Stimulated activated CD4-positive, alpha-beta T cell treated with anti-CD3 and anti-CD28 coated beads, TNF-alpha, amount 100 ng/mL, for 48 hours (primary cell): Measurements from ENCODE around the gene LRRC70.
"Not testable (repeated sequence)": the region's sequence is repeated elsewhere in the genome, so short reads cannot be mapped to it uniquely, and the experiment has no call there.

Source experiments
- DNase-seq, 3 donors: peaks; one replicate each; pipeline ENCODE4 v3.0.0-alpha.2; 2020; ENCODE audit warnings: low read depth in 3 of 3

LRRC70 gene

DNA sequence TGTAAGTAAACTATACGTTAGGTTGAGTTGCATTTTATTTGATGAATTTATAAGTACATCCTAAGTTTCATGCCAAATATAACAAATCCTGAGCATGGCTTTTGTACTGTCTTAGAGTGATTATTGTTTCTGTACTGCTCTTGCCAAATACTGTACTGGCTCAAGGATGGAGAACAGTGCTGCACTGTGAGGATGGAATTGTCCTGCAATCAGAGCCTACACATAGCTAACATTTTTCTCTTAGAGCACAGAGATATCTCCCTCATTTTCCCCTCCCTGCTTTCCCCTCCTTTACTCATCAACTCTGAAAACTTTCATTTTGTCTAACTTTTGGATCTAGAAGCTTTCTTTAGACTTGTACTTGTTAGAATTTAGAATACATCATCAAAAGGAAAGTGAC, 28.3 kb downstream of the LRRC70 start:
- no peak for DNase-seq

DNA sequence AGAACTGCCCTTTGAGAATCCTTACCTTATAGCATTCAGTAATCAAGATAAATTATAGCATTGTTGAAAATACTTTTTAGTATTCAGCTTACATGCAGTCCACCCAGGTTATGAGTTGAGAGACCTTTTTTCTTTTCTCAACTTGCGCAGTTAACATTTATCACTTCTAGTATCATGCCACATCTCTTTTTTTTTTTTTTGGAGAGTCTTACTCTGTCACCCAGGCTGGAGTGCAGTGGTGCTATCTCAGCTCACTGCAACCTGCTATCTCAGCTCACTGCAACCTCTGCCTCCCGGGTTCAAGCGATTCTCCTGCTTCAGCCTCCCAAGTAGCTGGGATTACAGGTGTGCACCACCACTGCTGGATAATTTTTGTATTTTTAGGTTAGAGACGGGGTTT, 29.0 kb downstream of the LRRC70 start:
- no peak for DNase-seq

DNA sequence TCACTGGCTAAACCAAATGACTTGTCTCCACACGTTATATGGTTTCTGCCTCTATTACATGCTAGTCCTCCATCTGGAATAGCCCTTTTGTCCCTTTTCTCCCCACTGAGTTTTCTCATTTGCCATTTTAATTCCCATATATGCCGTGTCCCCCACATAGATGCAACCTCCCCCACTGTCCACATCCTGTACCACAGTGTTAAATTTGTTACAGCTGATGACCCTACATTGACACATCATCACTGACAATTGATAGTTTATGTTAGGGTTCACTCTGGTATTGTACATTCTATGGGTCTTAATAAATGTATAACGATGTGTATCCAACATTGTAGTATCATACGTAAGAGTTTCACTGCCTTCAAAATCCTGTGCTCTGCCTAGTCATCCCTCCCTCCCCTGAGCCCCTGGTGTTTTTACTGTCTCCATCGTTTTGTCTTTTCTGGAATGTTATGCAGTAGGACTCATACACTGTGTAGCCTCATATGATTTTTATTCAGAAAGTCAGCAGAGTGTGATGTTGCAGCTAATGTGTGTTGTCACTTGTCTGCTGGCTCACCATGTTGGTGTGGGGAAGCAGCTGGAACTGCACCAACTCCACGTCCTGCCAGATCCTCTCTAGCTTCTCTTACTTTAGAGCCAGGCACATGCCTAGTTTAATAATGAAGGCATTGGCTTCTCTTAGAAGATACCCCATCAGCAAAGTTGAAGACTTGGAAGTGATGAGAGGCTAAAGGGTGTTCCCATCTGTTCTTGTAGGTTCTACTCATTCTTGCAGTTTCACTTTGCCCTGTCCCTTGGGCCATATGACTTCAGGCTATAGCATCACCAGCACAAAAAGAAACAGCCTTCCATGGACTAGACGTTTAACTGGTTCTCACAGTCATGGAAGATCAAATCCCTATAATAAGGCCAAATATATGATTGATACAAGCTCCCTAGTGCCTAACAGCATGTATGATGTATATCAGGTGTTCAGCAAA, 30.2 kb downstream of the LRRC70 start:
- DNase-seq: no peak

DNA sequence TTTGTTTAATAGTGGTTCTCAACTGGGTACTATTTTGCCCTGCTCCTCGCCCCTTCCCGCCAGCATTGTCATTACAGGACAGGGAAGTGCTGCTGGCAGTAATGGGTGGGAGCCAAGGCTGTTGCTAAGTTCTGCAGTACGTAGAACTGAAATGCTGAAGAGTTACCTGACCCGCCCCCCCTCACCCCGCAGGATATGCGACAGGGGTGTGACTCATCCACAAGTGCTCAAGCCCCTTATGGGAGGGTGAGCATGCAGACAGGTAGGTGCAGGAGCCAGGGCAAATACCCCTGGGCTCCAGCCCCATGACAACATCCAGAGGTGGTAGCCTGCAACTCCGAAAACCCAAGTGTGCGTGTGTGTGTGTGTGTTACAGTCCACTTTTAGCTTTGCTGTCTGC, 35.7 kb downstream of the LRRC70 start:
- DNase-seq: no peak

DNA sequence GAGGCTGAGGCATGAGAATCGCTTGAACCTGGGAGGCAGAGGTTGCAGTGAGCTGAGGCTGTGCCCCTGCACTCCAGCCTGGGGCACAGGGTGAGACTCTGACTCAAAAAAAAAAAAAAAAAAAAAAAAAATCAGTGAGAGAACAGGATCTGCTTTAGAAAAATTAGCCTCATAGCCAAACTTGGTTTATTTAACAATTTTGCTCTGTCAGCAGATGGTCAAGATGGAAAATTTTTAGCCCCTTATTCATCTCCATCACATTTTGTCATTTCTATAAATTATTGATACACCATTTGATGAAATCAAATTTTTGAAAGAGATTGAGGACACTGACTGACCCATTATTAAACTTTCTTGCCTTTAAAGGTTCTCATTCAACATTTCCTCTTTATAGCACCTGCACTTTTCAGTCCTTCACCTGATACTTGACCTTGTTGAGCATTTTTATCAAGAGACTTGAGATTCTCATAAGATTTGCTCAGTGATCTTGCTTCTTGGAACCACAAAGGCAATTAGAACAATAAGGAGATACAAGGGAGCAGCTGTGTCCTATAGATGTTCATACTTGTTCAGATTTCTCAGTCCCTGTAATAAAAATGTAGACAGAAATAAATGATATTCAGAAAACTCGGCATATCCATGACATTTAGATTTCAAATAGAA, 38.1 kb downstream of the LRRC70 start:
- no peak for DNase-seq

DNA sequence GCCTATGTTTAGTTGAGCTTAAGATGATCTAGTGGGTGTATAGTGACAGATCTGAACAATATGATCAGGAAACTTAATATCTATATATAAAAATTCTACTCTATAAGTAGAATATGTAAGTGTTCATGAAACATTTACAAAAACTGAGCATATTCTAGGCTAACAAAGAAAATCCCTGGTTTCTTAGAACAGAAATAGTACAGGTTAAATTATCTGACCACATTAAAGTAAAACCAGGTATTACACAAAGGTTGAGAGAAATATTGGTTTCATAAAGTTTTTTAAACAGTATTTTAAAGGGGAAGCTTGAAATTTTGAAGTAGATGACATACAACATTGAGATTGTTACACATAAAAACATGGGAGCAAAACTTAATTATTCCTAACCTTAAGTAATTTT, 39.3 kb downstream of the LRRC70 start:
- no peak for DNase-seq

DNA sequence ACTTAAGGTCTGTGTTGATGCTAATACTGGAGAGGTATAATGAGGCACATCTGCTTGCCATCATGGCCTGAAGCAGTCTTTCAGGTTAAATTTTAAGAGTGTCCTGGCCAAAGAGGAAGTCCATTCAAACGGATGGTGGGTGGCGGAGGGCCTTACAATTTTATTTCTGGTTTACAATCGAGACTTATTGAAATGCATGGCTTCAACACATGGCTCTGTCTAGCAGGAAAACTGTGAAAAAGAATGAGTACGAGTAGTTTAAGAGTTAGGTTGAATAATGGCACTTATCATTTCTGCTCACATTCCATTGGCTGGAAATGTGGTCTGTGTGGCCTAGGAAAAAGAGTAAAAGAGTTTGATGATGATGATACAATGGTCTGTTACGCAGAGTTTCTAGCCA, 42.1 kb downstream of the LRRC70 start:
- no peak for DNase-seq

DNA sequence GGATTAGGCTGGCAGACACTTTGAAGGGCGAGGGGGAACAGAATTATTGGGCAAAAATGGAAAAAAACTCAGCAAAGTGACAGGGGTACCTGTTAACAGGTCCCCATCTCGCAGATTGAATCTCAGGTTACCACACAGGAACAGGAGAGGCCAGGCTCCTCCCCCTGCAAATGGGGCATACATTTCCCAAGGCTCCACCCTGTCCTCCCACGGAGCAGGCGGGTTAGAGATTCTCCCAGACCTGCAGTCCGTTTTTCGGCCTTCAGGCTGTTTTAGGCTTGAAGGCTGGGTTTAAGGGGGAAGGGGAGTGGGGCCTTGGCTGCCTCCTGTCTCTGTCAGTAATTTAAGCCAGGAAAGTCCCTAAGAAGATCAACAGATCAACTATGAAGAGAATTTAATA, 42.7 kb downstream of the LRRC70 start:
- DNase-seq: no peak

DNA sequence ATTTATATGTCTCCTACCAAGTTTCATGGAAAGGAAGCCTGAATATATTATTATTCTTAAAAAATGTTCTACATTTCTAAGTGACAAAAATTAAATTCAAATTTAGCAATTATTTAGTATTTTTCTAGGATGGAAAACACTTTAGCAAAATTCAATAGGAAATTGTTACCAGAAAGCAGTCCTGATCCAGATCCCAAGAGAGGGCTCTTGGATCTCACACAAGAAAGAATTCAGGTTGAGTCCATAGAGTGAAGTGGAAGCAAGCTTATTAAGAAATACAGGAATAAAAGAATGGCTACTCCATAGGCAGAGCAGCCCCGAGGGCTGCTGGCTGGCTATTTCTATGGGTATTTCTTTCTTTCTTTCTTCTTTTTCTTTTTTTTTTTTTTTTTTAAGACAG, 44.7 kb downstream of the LRRC70 start:
- no peak for DNase-seq

DNA sequence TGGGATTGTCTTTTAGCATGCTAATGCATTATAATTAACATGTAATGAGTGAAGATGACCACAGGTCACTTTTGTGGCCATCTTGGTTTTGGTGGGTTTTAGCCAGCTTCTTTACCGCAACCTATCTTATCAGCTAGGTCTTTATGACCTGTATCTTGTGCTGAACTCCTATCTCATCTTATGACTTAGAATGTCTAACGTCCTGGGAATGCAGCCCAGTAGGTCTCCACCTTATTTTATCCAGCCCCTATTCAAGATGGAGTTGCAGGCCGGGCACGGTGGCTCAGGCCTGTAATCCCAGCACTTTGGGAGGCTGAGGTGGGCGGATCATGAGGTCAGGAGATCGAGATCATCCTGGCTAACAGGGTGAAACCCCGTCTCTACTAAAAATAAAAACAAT, 45.8 kb downstream of the LRRC70 start:
- DNase-seq: not testable (repeated sequence)

DNA sequence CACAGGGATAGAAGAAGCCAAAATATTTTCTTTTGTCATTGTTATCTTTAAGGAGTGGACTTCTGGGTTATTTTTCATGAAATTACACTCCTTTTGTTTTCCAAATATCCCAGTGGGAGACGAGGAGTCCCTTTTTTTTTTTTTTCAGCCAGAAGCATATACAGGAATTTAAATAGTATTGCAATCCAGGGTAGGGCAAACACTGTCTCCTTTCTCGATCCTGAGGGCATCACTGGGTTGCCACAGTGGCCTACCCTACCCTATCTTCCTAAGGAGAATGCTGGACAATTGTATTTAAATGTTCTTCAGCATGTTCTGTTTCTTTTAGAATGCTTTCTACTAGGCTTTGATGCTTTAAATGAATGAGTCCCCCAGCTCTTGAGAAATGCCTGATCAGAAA, 47.9 kb downstream of the LRRC70 start:
- DNase-seq: no peak

DNA sequence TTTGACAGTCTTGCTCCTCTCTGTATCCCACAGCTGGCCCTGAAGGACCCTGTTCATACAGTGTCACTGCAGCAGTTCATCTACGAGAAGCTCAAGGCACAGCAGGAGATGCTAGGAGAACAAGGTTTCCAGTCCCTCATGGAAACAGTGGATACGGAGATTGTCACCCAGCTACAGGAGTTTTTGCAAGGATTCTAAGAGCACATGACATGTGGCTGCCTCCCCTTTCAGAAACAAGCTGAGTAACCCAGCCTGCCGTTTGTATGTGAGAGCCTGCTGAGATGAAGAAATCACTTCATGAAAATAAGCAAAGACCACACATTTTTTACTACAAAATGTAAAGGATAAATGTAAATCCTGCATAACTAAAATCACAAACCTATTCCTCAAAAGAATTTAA, 48.5 kb downstream of the LRRC70 start:
- no peak for DNase-seq

DNA sequence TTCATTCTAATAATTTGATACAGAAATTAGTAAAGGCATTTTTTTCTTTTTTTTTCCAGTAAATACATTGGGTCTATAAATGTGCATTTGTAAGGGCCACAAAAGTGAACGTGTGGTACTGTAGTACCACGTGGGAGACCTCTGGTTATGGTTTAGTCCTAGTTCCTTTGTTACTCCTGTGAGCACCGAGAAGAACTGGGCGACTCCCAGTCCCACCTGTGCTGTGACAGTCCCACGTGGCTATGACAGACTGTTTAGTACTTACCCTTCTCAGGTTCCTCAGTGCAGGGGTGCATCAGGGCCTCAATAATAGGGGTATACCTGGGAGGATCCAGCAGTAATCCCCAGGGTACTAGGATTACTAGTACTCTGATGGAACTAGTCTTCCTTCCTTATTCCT, 49.3 kb downstream of the LRRC70 start:
- no peak for DNase-seq
